ENCODE measurements around the gene TMEM179B.

- TF ChIP-seq POLR2A (IDR thresholded peaks at IDR 0.05; ENCODE audit: low read depth, low read length) (no peak), POLR2AphosphoS5 (IDR thresholded peaks at IDR 0.05; ENCODE audit: low read depth, low read length) (no peak), TAF1 (IDR thresholded peaks at IDR 0.05; ENCODE audit: borderline replicate concordance, low read depth, low read length) (no peak)
Observed at GRCh38 chr11:62796281-62796680, 9.1 kb downstream of the TMEM179B start.

All from GM12892 (cell line).